ENCODE data around the gene HYAL4. TPM values are rescaled to one million over a fixed set of nuclear protein-coding genes. Genes with fewer than 3 reads are reported as not detected.

Gene HYAL4
- total RNA-seq, 2 donors from 2014 or later, result 0.51 to 1.2 TPM

DNA sequence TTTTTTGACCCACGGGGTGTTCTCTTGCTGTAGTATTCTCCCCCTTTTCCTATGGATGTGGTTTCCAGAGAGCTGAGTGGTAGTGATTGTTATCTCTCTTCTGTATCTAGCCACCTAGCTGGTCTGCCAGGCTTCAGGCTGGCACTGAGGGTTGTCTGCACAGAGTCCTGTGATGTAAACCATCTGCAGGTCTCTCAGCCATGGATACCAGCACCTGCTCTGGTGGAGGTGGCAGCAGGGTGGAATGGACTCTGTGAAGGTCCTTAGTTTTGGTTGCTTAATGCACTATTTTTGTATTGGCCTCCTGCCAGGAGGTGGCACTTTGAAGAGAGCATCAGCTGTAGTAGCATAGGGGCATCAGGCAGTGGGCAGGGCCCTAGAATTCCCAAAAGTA lies 851 bp downstream of the HYAL4 start:
- Mint-ChIP-seq H3K36me3 (ENCODE audit: low read depth) (no peaks in the 10 kb centered on the region), H3K4me3 (no peak overlapping the region), H3K9me3 (peaks cover under 1% of the 10 kb centered on the region), H3K4me1 (peaks cover 2% of the 10 kb centered on the region), H3K27ac (no peak overlapping the region), H3K27me3 (ENCODE audit: insufficient read depth) (peaks cover 4% of the 10 kb centered on the region)
- no peaks in the 10 kb centered on the region for H3K4me1 ChIP-seq (ENCODE audit: control insufficient read depth, insufficient read depth, low read length)
- DNase-seq, result no peak
- TF ChIP-seq, protein P1, sequence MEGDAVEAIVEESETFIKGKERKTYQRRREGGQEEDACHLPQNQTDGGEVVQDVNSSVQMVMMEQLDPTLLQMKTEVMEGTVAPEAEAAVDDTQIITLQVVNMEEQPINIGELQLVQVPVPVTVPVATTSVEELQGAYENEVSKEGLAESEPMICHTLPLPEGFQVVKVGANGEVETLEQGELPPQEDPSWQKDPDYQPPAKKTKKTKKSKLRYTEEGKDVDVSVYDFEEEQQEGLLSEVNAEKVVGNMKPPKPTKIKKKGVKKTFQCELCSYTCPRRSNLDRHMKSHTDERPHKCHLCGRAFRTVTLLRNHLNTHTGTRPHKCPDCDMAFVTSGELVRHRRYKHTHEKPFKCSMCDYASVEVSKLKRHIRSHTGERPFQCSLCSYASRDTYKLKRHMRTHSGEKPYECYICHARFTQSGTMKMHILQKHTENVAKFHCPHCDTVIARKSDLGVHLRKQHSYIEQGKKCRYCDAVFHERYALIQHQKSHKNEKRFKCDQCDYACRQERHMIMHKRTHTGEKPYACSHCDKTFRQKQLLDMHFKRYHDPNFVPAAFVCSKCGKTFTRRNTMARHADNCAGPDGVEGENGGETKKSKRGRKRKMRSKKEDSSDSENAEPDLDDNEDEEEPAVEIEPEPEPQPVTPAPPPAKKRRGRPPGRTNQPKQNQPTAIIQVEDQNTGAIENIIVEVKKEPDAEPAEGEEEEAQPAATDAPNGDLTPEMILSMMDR (conservative IDR thresholded peaks at IDR 0.05), result no peak
- H3K4me3 ChIP-seq (ENCODE audit: low read length), result no peak overlapping the region
- H3K9me3 ChIP-seq (ENCODE audit: control insufficient read depth, low read length), result no peaks in the 10 kb centered on the region
- no peaks in the 10 kb centered on the region for H3K36me3 ChIP-seq (ENCODE audit: control insufficient read depth, insufficient read depth, low read length)
- H3K27me3 ChIP-seq (ENCODE audit: control insufficient read depth, insufficient read depth, low read length, poor library complexity, severe bottlenecking), result no peaks in the 10 kb centered on the region
- H3K9ac ChIP-seq (ENCODE audit: extremely low read depth, low read length, poor library complexity, severe bottlenecking), result no peak overlapping the region
- H3K27ac ChIP-seq (ENCODE audit: low read depth, low read length), result no peak overlapping the region
- WGBS, 2 experiments (ENCODE audit: insufficient coverage in 1 of 2, insufficient read length in 1 of 2), result 89% methylated on average over 1 of the region's 1 CpG; no CpG with 5 or more reads in 1 of the 2 experiments

DNA sequence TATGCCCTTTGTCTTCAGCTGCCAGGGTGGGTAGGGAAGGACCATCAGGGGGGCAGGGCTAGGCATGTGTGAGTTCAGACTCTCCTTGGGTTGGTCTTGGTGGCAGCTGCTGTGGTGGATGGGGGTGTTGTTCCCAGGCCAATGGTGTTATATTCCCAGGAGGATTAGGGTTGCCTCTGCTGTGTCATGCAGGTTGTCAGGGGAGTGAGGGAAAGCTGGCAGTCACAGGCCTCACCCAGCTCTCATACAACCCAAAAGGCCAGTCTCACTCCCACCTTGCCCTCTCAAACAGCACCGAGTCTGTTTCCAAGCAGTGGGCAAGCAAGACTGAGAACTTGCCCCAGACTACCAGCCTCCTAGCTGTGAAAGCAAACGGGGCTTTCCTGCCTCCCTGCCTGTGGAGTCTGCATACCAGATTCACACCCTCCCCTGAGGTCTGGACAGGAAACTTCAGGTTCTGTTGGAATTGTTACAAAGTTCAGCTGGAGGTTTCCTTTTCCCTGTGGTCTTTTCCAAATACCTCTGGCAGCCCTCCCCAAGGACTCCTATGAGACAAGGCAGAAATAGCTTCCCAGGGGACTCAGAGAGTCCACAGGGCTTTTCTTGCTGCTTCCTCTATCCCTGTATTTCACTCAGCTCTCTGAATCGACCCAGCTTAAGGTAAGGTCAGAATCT lies 1.4 kb downstream of the HYAL4 start:
- no peaks in the 10 kb centered on the region for H3K4me1 ChIP-seq (ENCODE audit: control insufficient read depth, insufficient read depth, low read length)
- H3K27ac Mint-ChIP-seq, result peak overlapping the region; percentile 58
- H3K27ac ChIP-seq (ENCODE audit: low read depth, low read length), result no peak overlapping the region
- TF ChIP-seq, protein P1 (conservative IDR thresholded peaks at IDR 0.05), result no peak
- no peak overlapping the region for H3K9ac ChIP-seq (ENCODE audit: extremely low read depth, low read length, poor library complexity, severe bottlenecking)
- no peaks in the 10 kb centered on the region for H3K36me3 Mint-ChIP-seq (ENCODE audit: low read depth)
- peaks cover 3% of the 10 kb centered on the region for H3K9me3 Mint-ChIP-seq
- H3K27me3 ChIP-seq (ENCODE audit: control insufficient read depth, insufficient read depth, low read length, poor library complexity, severe bottlenecking), result no peaks in the 10 kb centered on the region
- peaks cover 2% of the 10 kb centered on the region for H3K4me1 Mint-ChIP-seq
- H3K27me3 Mint-ChIP-seq (ENCODE audit: insufficient read depth), result peaks cover 4% of the 10 kb centered on the region
- WGBS, 2 experiments (ENCODE audit: insufficient coverage in 1 of 2, insufficient read length in 1 of 2), result 78% methylated on average over 3 of the region's 3 CpGs; no CpG with 5 or more reads in 1 of the 2 experiments
- no peaks in the 10 kb centered on the region for H3K36me3 ChIP-seq (ENCODE audit: control insufficient read depth, insufficient read depth, low read length)
- no peak overlapping the region for H3K4me3 Mint-ChIP-seq
- H3K9me3 ChIP-seq (ENCODE audit: control insufficient read depth, low read length), result no peaks in the 10 kb centered on the region
- DNase-seq, result peak; percentile 70
- H3K4me3 ChIP-seq (ENCODE audit: low read length), result no peak overlapping the region

DNA sequence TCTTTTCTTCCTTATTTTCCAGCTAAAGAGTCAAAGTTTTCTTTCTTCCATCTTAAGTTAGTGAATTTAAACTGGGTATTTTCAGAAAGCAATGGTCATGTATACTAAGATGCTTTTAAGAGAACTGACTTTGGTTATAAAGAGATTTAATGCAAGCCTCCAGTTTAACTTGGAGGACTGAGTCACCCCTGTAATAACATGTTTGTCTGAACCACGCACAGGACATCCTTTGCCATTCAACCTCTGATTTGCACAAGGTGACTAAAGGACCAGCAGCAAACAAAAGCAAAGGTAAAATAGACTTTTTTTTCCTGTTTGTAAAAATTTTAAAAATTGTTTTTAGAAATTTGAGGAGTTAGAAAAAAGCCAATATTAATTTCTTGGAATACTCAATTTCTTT lies 2.9 kb downstream of the HYAL4 start:
- H3K4me1 ChIP-seq (ENCODE audit: control insufficient read depth, insufficient read depth, low read length), result no peaks in the 10 kb centered on the region
- no peaks in the 10 kb centered on the region for H3K36me3 ChIP-seq (ENCODE audit: control insufficient read depth, insufficient read depth, low read length)
- H3K27me3 ChIP-seq (ENCODE audit: control insufficient read depth, insufficient read depth, low read length, poor library complexity, severe bottlenecking), result no peaks in the 10 kb centered on the region
- H3K9ac ChIP-seq (ENCODE audit: extremely low read depth, low read length, poor library complexity, severe bottlenecking), result no peak overlapping the region
- Mint-ChIP-seq H3K4me1 (peaks cover 2% of the 10 kb centered on the region), H3K27ac (no peak overlapping the region), H3K36me3 (ENCODE audit: low read depth) (no peaks in the 10 kb centered on the region), H3K4me3 (no peak overlapping the region), H3K27me3 (ENCODE audit: insufficient read depth) (peaks cover 3% of the 10 kb centered on the region), H3K9me3 (peaks cover 10% of the 10 kb centered on the region)
- TF ChIP-seq, protein P1 (conservative IDR thresholded peaks at IDR 0.05), result no peak
- H3K27ac ChIP-seq (ENCODE audit: low read depth, low read length), result no peak overlapping the region
- H3K4me3 ChIP-seq (ENCODE audit: low read length), result no peak overlapping the region
- no peak for DNase-seq
- WGBS, 2 experiments (ENCODE audit: insufficient coverage in 1 of 2, insufficient read length in 1 of 2), result 94 to 100% methylated on average over 1 of the region's 1 CpG
- no peaks in the 10 kb centered on the region for H3K9me3 ChIP-seq (ENCODE audit: control insufficient read depth, low read length)
